Mucosa of gallbladder (tissue), 1 donor: ENCODE data around the gene WDR35. TPM values are rescaled to one million over a fixed set of nuclear protein-coding genes. Genes with fewer than 3 reads are reported as not detected.

Source experiments
- DNase-seq: peaks from one replicate; pipeline ENCODE4 v3.0.0-alpha.2; 2020; ENCODE audit warnings: low spot score
- total RNA-seq: library from RNA; stranded (reverse); gene quantifications from one replicate; pipeline ENCODE4 v1.2.1, GENCODE V29; 2021
- donor health status: DM: no; HTN: no; CAD: no.

The WDR35 gene
- total RNA-seq, 1 donor from 2014 or later = 10.7 TPM

GRCh38 chr2:19870792-19871191, 119.1 kb downstream of the WDR35 start:
- DNase-seq = no peak

GRCh38 chr2:19868701-19869580, 121.0 kb downstream of the WDR35 start:
- peak; percentile 31 for DNase-seq

- no peak for DNase-seq
These were observed 121.7 kb downstream of the WDR35 start for GRCh38 chr2:19868224-19868623.

- DNase-seq = no peak
These were observed 123.1 kb downstream of the WDR35 start for GRCh38 chr2:19866771-19867170.

- no peak for DNase-seq
These were observed 124.8 kb downstream of the WDR35 start for GRCh38 chr2:19865151-19865550.

GRCh38 chr2:19864381-19864780, 125.5 kb downstream of the WDR35 start:
- no peak for DNase-seq

- peak; percentile 65 for DNase-seq
These were observed 126.4 kb downstream of the WDR35 start for GRCh38 chr2:19863303-19864041.

- DNase-seq = no peak
These were observed 128.1 kb downstream of the WDR35 start for GRCh38 chr2:19861813-19862212.

Other genes starting within 250 kb of the WDR35 start
- 6.8 TPM for gene TTC32, start 88.1 kb downstream of the WDR35 start, total RNA-seq
- gene MATN3, start 22.6 kb upstream of the WDR35 start, total RNA-seq = 0.89 TPM
- 274 TPM for gene LAPTM4A, start 61.5 kb upstream of the WDR35 start, total RNA-seq
- 1,059 TPM for gene SDC1, start 235.0 kb upstream of the WDR35 start, total RNA-seq